ENCODE measurements around the gene TRMT1. TPM values are rescaled to one million over a fixed set of nuclear protein-coding genes. Genes with fewer than 3 reads are reported as not detected.

Gene TRMT1
- total RNA-seq, 4 donors from 2014 or later, result 35.1 to 46.2 (median 40.6) TPM

- no peaks in the 10 kb centered on the region for H3K9me3 ChIP-seq
- H3K27me3 ChIP-seq, result no peaks in the 10 kb centered on the region
- TF ChIP-seq CTCF (IDR thresholded peaks at IDR 0.05), result no peak
- TF ChIP-seq POLR2A (IDR thresholded peaks at IDR 0.05), result no peak
- no peak for TF ChIP-seq EP300 (IDR thresholded peaks at IDR 0.05)
- no peak for TF ChIP-seq POLR2AphosphoS5 (IDR thresholded peaks at IDR 0.05)
- peak overlapping the region; percentile 54 for H3K27ac ChIP-seq
- peaks cover 71% of the 10 kb centered on the region for H3K36me3 ChIP-seq
- H3K4me1 ChIP-seq, result peaks cover 35% of the 10 kb centered on the region
- DNase-seq (ENCODE audit: low spot score in 2 of 2), result no peak
- H3K4me3 ChIP-seq, result no peak overlapping the region
- WGBS, result 0% methylated on average over 1 of the region's 9 CpGs
Observed at GRCh38 chr19:13083627-13084026, 32.9 kb downstream of the TRMT1 start.

GRCh38 chr19:13083008-13083404 is 33.5 kb downstream of the TRMT1 start:
- no peak for TF ChIP-seq EP300 (IDR thresholded peaks at IDR 0.05)
- no peak for TF ChIP-seq POLR2AphosphoS5 (IDR thresholded peaks at IDR 0.05)
- no peak for TF ChIP-seq CTCF (IDR thresholded peaks at IDR 0.05)
- TF ChIP-seq POLR2A (IDR thresholded peaks at IDR 0.05), result no peak
- Histone ChIP-seq H3K27ac (peak overlapping the region; percentile 54), H3K27me3 (no peaks in the 10 kb centered on the region), H3K9me3 (no peaks in the 10 kb centered on the region), H3K36me3 (peaks cover 77% of the 10 kb centered on the region), H3K4me3 (no peak overlapping the region), H3K4me1 (peaks cover 41% of the 10 kb centered on the region)
- no peak for DNase-seq (ENCODE audit: low spot score in 2 of 2)
- WGBS, result 56% methylated on average over 4 of the region's 7 CpGs

- peak overlapping the region; percentile 54 for H3K27ac ChIP-seq
- H3K36me3 ChIP-seq, result peaks cover 82% of the 10 kb centered on the region
- no peak for DNase-seq (ENCODE audit: low spot score in 2 of 2)
- no peak overlapping the region for H3K4me3 ChIP-seq
- peaks cover 47% of the 10 kb centered on the region for H3K4me1 ChIP-seq
- WGBS, result 55% methylated on average over 13 of the region's 14 CpGs
- H3K9me3 ChIP-seq, result no peaks in the 10 kb centered on the region
- TF ChIP-seq POLR2AphosphoS5 (IDR thresholded peaks at IDR 0.05) (peak in 1 of 3 donors; percentile 20), POLR2A (IDR thresholded peaks at IDR 0.05) (no peak)
- H3K27me3 ChIP-seq, result no peaks in the 10 kb centered on the region
Observed at GRCh38 chr19:13082192-13083007, 34.1 kb downstream of the TRMT1 start.

- Histone ChIP-seq H3K36me3 (peaks cover 74% of the 10 kb centered on the region), H3K4me1 (peaks cover 57% of the 10 kb centered on the region), H3K27me3 (no peaks in the 10 kb centered on the region), H3K9me3 (no peaks in the 10 kb centered on the region), H3K4me3 (no peak overlapping the region), H3K27ac (peak overlapping the region; percentile 83)
- no peak for DNase-seq (ENCODE audit: low spot score in 2 of 2)
- TF ChIP-seq POLR2A (IDR thresholded peaks at IDR 0.05) (no peak), CTCF (IDR thresholded peaks at IDR 0.05) (no peak), EP300 (IDR thresholded peaks at IDR 0.05) (no peak), POLR2AphosphoS5 (IDR thresholded peaks at IDR 0.05) (no peak)
- 36% methylated on average over 6 of the region's 16 CpGs for WGBS
Observed at GRCh38 chr19:13079542-13079986, 37.0 kb downstream of the TRMT1 start.

GRCh38 chr19:13078897-13079541 is 37.5 kb downstream of the TRMT1 start:
- Histone ChIP-seq H3K9me3 (no peaks in the 10 kb centered on the region), H3K27ac (peak overlapping the region; percentile 83), H3K4me1 (peaks cover 60% of the 10 kb centered on the region), H3K27me3 (no peaks in the 10 kb centered on the region), H3K36me3 (peaks cover 74% of the 10 kb centered on the region), H3K4me3 (no peak overlapping the region)
- WGBS, result 29% methylated on average over 6 of the region's 12 CpGs
- TF ChIP-seq POLR2A (IDR thresholded peaks at IDR 0.05) (no peak), POLR2AphosphoS5 (IDR thresholded peaks at IDR 0.05) (no peak), CTCF (IDR thresholded peaks at IDR 0.05) (no peak), EP300 (IDR thresholded peaks at IDR 0.05) (no peak)
- DNase-seq (ENCODE audit: low spot score in 2 of 2), result no peak
